ENCODE data around the gene PSORS1C2.

DNA sequence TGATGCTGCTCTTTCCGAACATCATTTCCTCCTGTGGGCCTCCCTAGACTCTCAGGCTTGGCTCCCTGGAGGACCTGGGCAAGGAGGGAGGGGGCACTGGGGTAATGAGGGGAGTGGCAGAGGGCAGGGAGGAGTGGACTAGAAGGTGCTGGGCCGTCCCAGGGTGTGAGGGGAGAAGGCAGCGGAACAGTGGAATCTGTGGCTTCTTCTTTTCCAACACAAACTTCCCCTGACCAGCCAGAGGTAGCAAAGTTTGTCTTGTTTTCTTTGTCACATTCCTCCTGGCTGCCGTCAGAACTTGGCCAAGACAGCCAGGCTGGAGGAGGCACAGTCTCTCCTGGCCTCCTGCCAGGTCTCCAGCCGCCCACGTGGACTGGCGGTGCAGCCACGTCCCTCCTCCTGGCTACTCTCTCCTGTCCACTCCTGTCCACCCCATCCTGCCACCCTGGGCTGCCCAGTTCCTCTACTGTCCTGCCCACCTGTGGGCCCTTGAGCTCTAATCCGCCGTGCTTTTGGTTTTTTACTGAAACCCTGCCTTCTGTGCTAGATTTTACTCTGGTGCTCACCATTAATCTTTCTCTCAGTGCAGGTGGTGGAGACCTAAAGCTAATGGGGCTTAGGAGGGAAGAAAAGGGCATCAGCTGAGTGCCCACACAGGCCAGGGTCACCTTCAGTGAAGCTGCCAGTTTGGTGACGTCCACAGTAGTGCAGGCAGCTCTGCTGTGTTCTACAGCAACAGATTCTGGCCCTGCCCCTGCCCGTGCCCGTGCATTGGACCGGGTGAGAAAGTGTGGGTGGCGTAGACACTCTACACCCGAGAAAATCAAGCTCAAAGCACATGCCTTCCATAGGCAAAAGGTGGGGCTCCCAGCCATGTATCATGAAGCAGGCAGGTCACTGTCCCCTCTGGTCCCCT, 15.8 kb downstream of the PSORS1C2 start:
- TF ChIP-seq, protein P1, sequence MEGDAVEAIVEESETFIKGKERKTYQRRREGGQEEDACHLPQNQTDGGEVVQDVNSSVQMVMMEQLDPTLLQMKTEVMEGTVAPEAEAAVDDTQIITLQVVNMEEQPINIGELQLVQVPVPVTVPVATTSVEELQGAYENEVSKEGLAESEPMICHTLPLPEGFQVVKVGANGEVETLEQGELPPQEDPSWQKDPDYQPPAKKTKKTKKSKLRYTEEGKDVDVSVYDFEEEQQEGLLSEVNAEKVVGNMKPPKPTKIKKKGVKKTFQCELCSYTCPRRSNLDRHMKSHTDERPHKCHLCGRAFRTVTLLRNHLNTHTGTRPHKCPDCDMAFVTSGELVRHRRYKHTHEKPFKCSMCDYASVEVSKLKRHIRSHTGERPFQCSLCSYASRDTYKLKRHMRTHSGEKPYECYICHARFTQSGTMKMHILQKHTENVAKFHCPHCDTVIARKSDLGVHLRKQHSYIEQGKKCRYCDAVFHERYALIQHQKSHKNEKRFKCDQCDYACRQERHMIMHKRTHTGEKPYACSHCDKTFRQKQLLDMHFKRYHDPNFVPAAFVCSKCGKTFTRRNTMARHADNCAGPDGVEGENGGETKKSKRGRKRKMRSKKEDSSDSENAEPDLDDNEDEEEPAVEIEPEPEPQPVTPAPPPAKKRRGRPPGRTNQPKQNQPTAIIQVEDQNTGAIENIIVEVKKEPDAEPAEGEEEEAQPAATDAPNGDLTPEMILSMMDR (IDR thresholded peaks at IDR 0.05), result no peak
- TF ChIP-seq POLR2AphosphoS5 (IDR thresholded peaks at IDR 0.05) (peak; percentile 59), POLR2A (IDR thresholded peaks at IDR 0.05) (no peak)

Measured in prostate gland (tissue), 2 donors.